Measurements from ENCODE around the gene UFD1.

GRCh38 chr22:19488285-19488684 is 9.3 kb upstream of the UFD1 start:
- TF ChIP-seq EZH2 (IDR thresholded peaks at IDR 0.05) (no peak), POLR2AphosphoS5 (IDR thresholded peaks at IDR 0.05; ENCODE audit: borderline replicate concordance, low read depth, low read length) (no peak), FOXP2 (optimal IDR thresholded peaks at IDR 0.05; ENCODE audit: control extremely low read depth, extremely low read length, insufficient read depth) (no peak)
